ENCODE results near the gene LRRC27.
"Not testable (repeated sequence)": the region's sequence is repeated elsewhere in the genome, so short reads cannot be mapped to it uniquely, and the experiment has no call there.

Gene LRRC27

GRCh38 chr10:132316133-132316532 lies 15.9 kb upstream of the LRRC27 start:
- no peak overlapping the region for H3K9ac ChIP-seq (ENCODE audit: low read depth in 1 of 2, low read length in 2 of 2)
- no peak overlapping the region for H3K27ac ChIP-seq (ENCODE audit: low read depth, low read length)
- no peaks in the 10 kb centered on the region for H3K9me3 ChIP-seq (ENCODE audit: control insufficient read depth in 1 of 2, low read length in 2 of 2)
- H3K27me3 ChIP-seq (ENCODE audit: control insufficient read depth in 1 of 2, insufficient read depth in 2 of 2, low read length in 2 of 2) = no peaks in the 10 kb centered on the region
- H3K4me3 ChIP-seq (ENCODE audit: low read depth in 1 of 2, low read length in 2 of 2) = no peak overlapping the region
- H3K36me3 ChIP-seq (ENCODE audit: control insufficient read depth in 1 of 2, insufficient read depth in 2 of 2, low read length in 2 of 2) = no peaks in the 10 kb centered on the region
- no peaks in the 10 kb centered on the region for H3K4me1 ChIP-seq (ENCODE audit: control insufficient read depth in 1 of 2, insufficient read depth in 2 of 2, low read length in 2 of 2)

DNA sequence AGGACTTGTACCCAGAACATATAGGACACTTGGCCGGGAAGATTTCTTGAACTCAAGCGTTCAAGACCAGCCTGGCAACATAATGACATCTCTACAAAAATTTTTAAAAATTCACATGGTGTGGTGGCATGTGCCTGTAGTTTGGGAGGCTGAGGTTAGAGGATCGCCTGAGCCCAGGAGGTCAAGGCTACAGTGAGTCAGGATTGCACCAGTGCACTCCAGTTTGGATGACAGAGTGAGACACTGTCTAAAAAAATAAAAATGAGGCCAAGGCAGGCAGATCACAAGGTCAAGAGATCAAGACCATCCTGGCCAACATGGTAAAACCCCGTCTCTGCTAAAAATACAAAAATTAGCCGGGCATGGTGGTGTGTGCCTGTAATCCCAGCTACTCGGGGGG lies 14.5 kb upstream of the LRRC27 start:
- H3K4me1 ChIP-seq (ENCODE audit: control insufficient read depth in 1 of 2, insufficient read depth in 2 of 2, low read length in 2 of 2); H3K9me3 ChIP-seq (ENCODE audit: control insufficient read depth in 1 of 2, low read length in 2 of 2); H3K27me3 ChIP-seq (ENCODE audit: control insufficient read depth in 1 of 2, insufficient read depth in 2 of 2, low read length in 2 of 2); H3K36me3 ChIP-seq (ENCODE audit: control insufficient read depth in 1 of 2, insufficient read depth in 2 of 2, low read length in 2 of 2); H3K9ac ChIP-seq (ENCODE audit: low read depth in 1 of 2, low read length in 2 of 2); H3K27ac ChIP-seq (ENCODE audit: low read depth, low read length); H3K4me3 ChIP-seq (ENCODE audit: low read depth in 1 of 2, low read length in 2 of 2): not testable (repeated sequence)

DNA sequence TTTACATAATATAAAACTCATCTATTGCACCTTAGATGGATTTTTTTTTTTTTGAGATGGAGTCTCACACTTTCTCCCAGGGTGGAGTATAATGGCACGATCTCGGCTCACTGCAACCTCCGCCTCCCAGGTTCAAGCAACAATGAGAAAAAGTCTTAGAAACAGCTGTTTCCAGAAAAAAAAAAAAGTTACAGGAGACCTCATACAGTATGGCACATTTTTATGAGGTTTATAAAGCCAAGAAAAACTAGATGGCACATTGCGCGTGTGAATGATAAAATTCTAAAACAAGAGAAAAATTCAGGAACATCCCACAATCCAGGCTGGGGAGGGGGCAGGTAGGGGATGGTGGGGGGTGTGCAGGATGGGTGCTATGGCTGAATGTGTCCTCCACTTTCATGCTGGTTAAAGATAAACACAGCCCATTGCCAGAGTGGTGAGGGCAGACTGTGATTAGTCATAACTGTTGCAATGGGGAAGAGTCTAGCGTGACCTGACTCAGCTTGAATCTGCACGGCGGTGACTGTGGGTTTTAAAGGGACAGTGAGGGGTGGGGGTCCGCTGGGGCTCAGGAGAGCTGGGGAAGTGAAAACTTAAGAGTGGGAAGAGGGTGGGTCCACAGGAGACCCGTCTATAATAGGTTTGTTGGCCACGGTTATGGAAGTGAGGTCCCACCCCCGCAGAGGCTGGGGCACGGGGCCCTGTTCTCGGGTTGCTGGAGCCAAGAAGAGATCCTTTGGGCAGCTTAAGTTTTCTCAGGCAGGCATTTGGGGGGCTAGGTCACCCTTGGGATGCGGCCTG lies 11.9 kb upstream of the LRRC27 start:
- no peaks in the 10 kb centered on the region for H3K36me3 ChIP-seq (ENCODE audit: control insufficient read depth in 1 of 2, insufficient read depth in 2 of 2, low read length in 2 of 2)
- no peaks in the 10 kb centered on the region for H3K27me3 ChIP-seq (ENCODE audit: control insufficient read depth in 1 of 2, insufficient read depth in 2 of 2, low read length in 2 of 2)
- H3K4me1 ChIP-seq (ENCODE audit: control insufficient read depth in 1 of 2, insufficient read depth in 2 of 2, low read length in 2 of 2) = no peaks in the 10 kb centered on the region
- no peaks in the 10 kb centered on the region for H3K9me3 ChIP-seq (ENCODE audit: control insufficient read depth in 1 of 2, low read length in 2 of 2)
- no peak overlapping the region for H3K27ac ChIP-seq (ENCODE audit: low read depth, low read length)
- no peak overlapping the region for H3K4me3 ChIP-seq (ENCODE audit: low read depth in 1 of 2, low read length in 2 of 2)
- H3K9ac ChIP-seq (ENCODE audit: low read depth in 1 of 2, low read length in 2 of 2) = no peak overlapping the region

DNA sequence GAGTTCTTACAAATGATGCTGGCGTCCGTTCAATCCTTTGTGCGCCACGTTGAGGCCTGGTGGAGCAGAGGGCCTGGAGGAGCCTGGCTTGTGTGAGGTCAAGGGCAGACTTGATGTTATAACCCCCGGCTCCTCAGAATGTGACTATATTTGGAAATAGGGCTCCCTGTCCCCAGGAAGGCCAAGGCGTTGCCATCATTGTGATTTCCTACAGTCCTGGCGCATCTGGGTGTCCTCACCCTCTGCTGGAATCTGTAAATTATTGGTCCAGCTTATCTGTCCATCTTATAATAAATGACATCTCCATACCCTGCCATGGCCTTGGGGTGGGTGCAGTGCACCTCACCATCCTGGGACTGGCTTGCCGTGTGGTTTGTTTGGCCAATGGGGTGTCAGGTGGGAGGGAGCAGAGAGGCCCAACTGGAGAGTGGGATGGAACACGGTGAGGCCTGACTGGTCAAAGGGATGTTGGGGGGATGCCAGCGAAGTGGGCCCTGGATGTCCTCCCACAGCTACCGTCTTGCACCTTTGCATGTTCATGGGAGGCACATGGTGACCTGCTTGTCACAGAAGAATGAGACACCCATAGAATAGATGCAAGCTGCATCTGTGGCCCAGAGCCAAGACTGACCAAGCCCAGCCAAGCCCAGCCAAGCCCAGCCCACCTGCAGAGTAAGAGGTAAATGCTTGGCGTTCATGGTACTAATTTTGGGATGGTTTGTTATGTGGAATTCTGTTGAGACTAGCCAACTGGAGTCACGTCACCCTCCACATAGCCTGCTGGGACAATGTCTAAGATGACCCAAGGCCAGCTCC lies 11.1 kb upstream of the LRRC27 start:
- no peak overlapping the region for H3K4me3 ChIP-seq (ENCODE audit: low read depth in 1 of 2, low read length in 2 of 2)
- H3K9ac ChIP-seq (ENCODE audit: low read depth in 1 of 2, low read length in 2 of 2) = no peak overlapping the region
- no peaks in the 10 kb centered on the region for H3K4me1 ChIP-seq (ENCODE audit: control insufficient read depth in 1 of 2, insufficient read depth in 2 of 2, low read length in 2 of 2)

DNA sequence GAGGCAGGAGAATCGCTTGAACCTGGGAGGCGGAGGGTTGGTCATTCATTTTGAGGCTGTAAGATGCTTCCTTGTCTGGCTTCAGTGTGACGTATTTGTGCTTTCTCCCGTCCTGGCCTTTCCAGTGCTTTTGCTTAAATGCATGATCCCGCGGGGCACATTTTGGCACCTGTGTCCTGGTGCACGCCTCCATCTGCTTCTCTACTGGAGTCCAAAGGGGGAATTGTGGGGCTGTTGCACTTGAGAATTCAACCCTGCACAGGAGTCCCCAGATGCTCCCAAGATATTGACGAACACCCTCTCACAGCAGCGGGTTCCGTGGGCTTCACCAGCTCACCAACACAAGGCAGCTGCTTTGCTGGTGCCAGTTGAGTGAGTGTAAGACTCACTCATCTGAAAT lies 10.3 kb upstream of the LRRC27 start:
- Histone ChIP-seq H3K4me3 (ENCODE audit: low read depth in 1 of 2, low read length in 2 of 2) (no peak overlapping the region), H3K36me3 (ENCODE audit: control insufficient read depth in 1 of 2, insufficient read depth in 2 of 2, low read length in 2 of 2) (no peaks in the 10 kb centered on the region), H3K27ac (ENCODE audit: low read depth, low read length) (no peak overlapping the region), H3K9me3 (ENCODE audit: control insufficient read depth in 1 of 2, low read length in 2 of 2) (no peaks in the 10 kb centered on the region), H3K9ac (ENCODE audit: low read depth in 1 of 2, low read length in 2 of 2) (no peak overlapping the region), H3K27me3 (ENCODE audit: control insufficient read depth in 1 of 2, insufficient read depth in 2 of 2, low read length in 2 of 2) (no peaks in the 10 kb centered on the region), H3K4me1 (ENCODE audit: control insufficient read depth in 1 of 2, insufficient read depth in 2 of 2, low read length in 2 of 2) (no peaks in the 10 kb centered on the region)

More for the DNA sequence above, 11.1 kb upstream of the LRRC27 start:
- Histone ChIP-seq H3K27ac (ENCODE audit: low read depth, low read length) (no peak overlapping the region), H3K27me3 (ENCODE audit: control insufficient read depth in 1 of 2, insufficient read depth in 2 of 2, low read length in 2 of 2) (no peaks in the 10 kb centered on the region), H3K36me3 (ENCODE audit: control insufficient read depth in 1 of 2, insufficient read depth in 2 of 2, low read length in 2 of 2) (no peaks in the 10 kb centered on the region), H3K9me3 (ENCODE audit: control insufficient read depth in 1 of 2, low read length in 2 of 2) (no peaks in the 10 kb centered on the region)

DNA sequence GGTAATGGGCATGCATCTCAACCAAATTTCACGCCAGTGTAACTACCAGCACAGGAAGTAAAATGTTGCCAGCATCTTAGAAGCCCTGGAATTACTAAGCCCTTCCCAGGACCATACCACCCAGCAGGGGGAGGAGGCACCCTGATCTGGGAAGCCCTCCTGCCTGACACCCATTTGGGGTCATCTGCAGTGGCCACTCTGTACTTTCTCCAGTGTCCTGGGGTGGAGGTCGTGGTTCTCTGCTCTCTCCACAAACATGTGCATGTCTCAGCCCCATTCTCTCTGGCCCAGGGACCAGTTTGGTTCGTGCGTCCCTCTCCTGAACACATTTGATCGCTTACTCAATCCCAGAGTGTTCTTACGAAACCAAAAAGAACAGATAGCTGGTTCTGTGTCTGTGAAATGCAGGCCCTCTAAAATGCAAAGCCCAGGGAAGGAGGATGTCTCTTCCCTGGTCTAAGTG lies 9.4 kb upstream of the LRRC27 start:
- Histone ChIP-seq H3K9me3 (ENCODE audit: control insufficient read depth in 1 of 2, low read length in 2 of 2) (no peaks in the 10 kb centered on the region), H3K27ac (ENCODE audit: low read depth, low read length) (no peak overlapping the region), H3K4me3 (ENCODE audit: low read depth in 1 of 2, low read length in 2 of 2) (no peak overlapping the region), H3K4me1 (ENCODE audit: control insufficient read depth in 1 of 2, insufficient read depth in 2 of 2, low read length in 2 of 2) (no peaks in the 10 kb centered on the region), H3K9ac (ENCODE audit: low read depth in 1 of 2, low read length in 2 of 2) (no peak overlapping the region), H3K36me3 (ENCODE audit: control insufficient read depth in 1 of 2, insufficient read depth in 2 of 2, low read length in 2 of 2) (no peaks in the 10 kb centered on the region), H3K27me3 (ENCODE audit: control insufficient read depth in 1 of 2, insufficient read depth in 2 of 2, low read length in 2 of 2) (no peaks in the 10 kb centered on the region)

- no peak overlapping the region for H3K9ac ChIP-seq (ENCODE audit: low read depth in 1 of 2, low read length in 2 of 2)
- H3K27ac ChIP-seq (ENCODE audit: low read depth, low read length) = no peak overlapping the region
- no peaks in the 10 kb centered on the region for H3K27me3 ChIP-seq (ENCODE audit: control insufficient read depth in 1 of 2, insufficient read depth in 2 of 2, low read length in 2 of 2)
- no peaks in the 10 kb centered on the region for H3K36me3 ChIP-seq (ENCODE audit: control insufficient read depth in 1 of 2, insufficient read depth in 2 of 2, low read length in 2 of 2)
- H3K4me3 ChIP-seq (ENCODE audit: low read depth in 1 of 2, low read length in 2 of 2) = no peak overlapping the region
- H3K9me3 ChIP-seq (ENCODE audit: control insufficient read depth in 1 of 2, low read length in 2 of 2) = no peaks in the 10 kb centered on the region
- H3K4me1 ChIP-seq (ENCODE audit: control insufficient read depth in 1 of 2, insufficient read depth in 2 of 2, low read length in 2 of 2) = no peaks in the 10 kb centered on the region
These were observed 7.8 kb upstream of the LRRC27 start for GRCh38 chr10:132324186-132324585.

- H3K27ac ChIP-seq (ENCODE audit: low read depth, low read length) = no peak overlapping the region
- H3K4me1 ChIP-seq (ENCODE audit: control insufficient read depth in 1 of 2, insufficient read depth in 2 of 2, low read length in 2 of 2) = peaks cover 10 to 14% of the 10 kb centered on the region in 2 donors
- no peak overlapping the region for H3K9ac ChIP-seq (ENCODE audit: low read depth in 1 of 2, low read length in 2 of 2)
These were observed 5.6 kb upstream of the LRRC27 start for GRCh38 chr10:132326344-132326889.

GRCh38 chr10:132326925-132327324 lies 5.1 kb upstream of the LRRC27 start:
- Histone ChIP-seq H3K9ac (ENCODE audit: low read depth in 1 of 2, low read length in 2 of 2) (no peak overlapping the region), H3K27me3 (ENCODE audit: control insufficient read depth in 1 of 2, insufficient read depth in 2 of 2, low read length in 2 of 2) (no peaks in the 10 kb centered on the region), H3K4me1 (ENCODE audit: control insufficient read depth in 1 of 2, insufficient read depth in 2 of 2, low read length in 2 of 2) (peaks cover 10 to 14% of the 10 kb centered on the region in 2 donors), H3K36me3 (ENCODE audit: control insufficient read depth in 1 of 2, insufficient read depth in 2 of 2, low read length in 2 of 2) (no peaks in the 10 kb centered on the region), H3K27ac (ENCODE audit: low read depth, low read length) (no peak overlapping the region), H3K4me3 (ENCODE audit: low read depth in 1 of 2, low read length in 2 of 2) (no peak overlapping the region), H3K9me3 (ENCODE audit: control insufficient read depth in 1 of 2, low read length in 2 of 2) (no peaks in the 10 kb centered on the region)

More at GRCh38 chr10:132326344-132326889, 5.6 kb upstream of the LRRC27 start:
- H3K36me3 ChIP-seq (ENCODE audit: control insufficient read depth in 1 of 2, insufficient read depth in 2 of 2, low read length in 2 of 2) = no peaks in the 10 kb centered on the region
- no peaks in the 10 kb centered on the region for H3K9me3 ChIP-seq (ENCODE audit: control insufficient read depth in 1 of 2, low read length in 2 of 2)
- H3K27me3 ChIP-seq (ENCODE audit: control insufficient read depth in 1 of 2, insufficient read depth in 2 of 2, low read length in 2 of 2) = no peaks in the 10 kb centered on the region
- H3K4me3 ChIP-seq (ENCODE audit: low read depth in 1 of 2, low read length in 2 of 2) = no peak overlapping the region

DNA sequence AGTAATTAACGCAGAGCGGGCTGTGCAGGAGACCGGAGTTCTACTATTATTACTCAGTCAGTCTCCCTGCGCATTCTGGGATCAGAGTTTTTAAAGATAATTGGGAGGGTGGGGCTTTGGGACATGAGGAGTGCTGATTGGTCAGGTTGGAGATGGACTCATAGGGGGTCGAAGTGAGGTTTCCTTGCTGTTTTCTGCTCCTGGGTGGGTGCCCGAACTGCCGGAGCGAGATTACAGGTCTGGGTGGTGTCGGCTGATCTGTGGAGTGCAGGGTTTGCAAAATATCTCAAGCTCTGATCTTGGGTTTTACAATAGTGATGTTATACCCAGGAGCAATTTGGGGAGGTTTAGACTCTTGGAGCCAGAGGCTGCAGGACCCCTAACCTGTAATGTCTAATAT lies 3.9 kb upstream of the LRRC27 start:
- Histone ChIP-seq H3K27me3 (ENCODE audit: control insufficient read depth in 1 of 2, insufficient read depth in 2 of 2, low read length in 2 of 2) (no peaks in the 10 kb centered on the region), H3K9me3 (ENCODE audit: control insufficient read depth in 1 of 2, low read length in 2 of 2) (no peaks in the 10 kb centered on the region), H3K36me3 (ENCODE audit: control insufficient read depth in 1 of 2, insufficient read depth in 2 of 2, low read length in 2 of 2) (no peaks in the 10 kb centered on the region), H3K4me3 (ENCODE audit: low read depth in 1 of 2, low read length in 2 of 2) (no peak overlapping the region), H3K27ac (ENCODE audit: low read depth, low read length) (no peak overlapping the region), H3K9ac (ENCODE audit: low read depth in 1 of 2, low read length in 2 of 2) (no peak overlapping the region), H3K4me1 (ENCODE audit: control insufficient read depth in 1 of 2, insufficient read depth in 2 of 2, low read length in 2 of 2) (peaks cover 10 to 21% of the 10 kb centered on the region in 2 donors)

Data from duodenal mucosa (tissue), 2 donors.